Upper lobe of left lung (tissue), 4 donors: ENCODE results near the gene GUCY1A1.
"Not testable (repeated sequence)": the region's sequence is repeated elsewhere in the genome, so short reads cannot be mapped to it uniquely, and the experiment has no call there.

Experiments used
- CTCF ChIP-seq, 6 experiments: fragments of 450-650 bp in 4 of 6; fragments of 200-600 bp in 2 of 6; sonication (generic) in 2 of 6; IDR thresholded peaks; one replicate each; pipeline ENCODE4 v1.5.1; 2016 to 2019; ENCODE audit warnings: antibody characterized with exemption in 6 of 6
- POLR2AphosphoS5 ChIP-seq, 2 donors: sonication (generic); formaldehyde crosslinking; IDR thresholded peaks; one replicate each; pipeline ENCODE4 v1.5.1; 2017; ENCODE audit warnings: antibody characterized with exemption in 2 of 2

GRCh38 chr4:155650785-155651184 lies 15.9 kb upstream of the GUCY1A1 start:
- TF ChIP-seq CTCF, POLR2AphosphoS5 (IDR thresholded peaks at IDR 0.05): not testable (repeated sequence)
